Breast epithelium (tissue), 3 donors: ENCODE measurements around the gene LIN7A.

ENCODE experiments used
- CTCF ChIP-seq, 3 donors: fragments of 450-650 bp; IDR thresholded peaks; one replicate each; pipeline ENCODE4 v1.5.1; 2016 to 2017; ENCODE audit warnings: antibody characterized with exemption in 3 of 3, mild to moderate bottlenecking in 3 of 3, moderate library complexity in 3 of 3
- POLR2A ChIP-seq: fragments of 450-650 bp; IDR thresholded peaks from one replicate; pipeline ENCODE4 v1.6.1; 2016; ENCODE audit warnings: antibody characterized with exemption, mild to moderate bottlenecking, moderate library complexity
- POLR2AphosphoS5 ChIP-seq, 3 donors: sonication (generic); formaldehyde crosslinking; IDR thresholded peaks; one replicate each; pipeline ENCODE4 v1.6.1; 2017; ENCODE audit warnings: antibody characterized with exemption in 3 of 3

DNA sequence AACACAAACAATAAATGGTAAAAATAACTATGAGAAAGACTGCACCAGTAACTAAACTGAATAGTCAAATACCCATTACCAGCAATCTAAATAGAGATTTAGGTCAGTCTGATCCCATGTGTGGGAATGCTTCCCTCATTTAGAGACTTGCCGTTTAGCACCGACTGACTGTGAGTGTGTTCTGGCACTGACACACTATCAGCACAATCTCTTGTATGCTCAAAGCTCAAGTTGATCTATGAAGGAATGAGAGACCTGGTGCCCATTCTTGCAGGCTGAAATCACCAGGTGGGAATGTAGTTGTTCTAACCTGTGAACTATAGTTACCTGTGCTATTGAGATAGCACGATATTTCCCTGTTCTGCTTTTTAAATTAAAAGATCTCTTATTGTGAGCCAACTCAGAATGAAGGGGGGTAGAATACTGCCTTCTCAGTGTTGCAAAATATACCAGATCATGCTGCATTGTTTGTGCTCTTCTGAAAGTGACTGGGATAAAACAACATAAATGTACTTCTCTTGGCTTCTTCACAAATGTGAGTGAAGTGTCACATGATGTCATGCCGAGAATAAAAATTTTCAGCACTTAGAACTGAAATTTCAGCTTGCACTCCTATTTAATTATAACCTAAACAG, 99.6 kb downstream of the LIN7A start:
- TF ChIP-seq CTCF (IDR thresholded peaks at IDR 0.05) (no peak), POLR2A (no peak), POLR2AphosphoS5 (IDR thresholded peaks at IDR 0.05) (no peak)
